H1 (cell line): ENCODE data around the gene STK32C. TPM values are rescaled to one million over a fixed set of nuclear protein-coding genes. Genes with fewer than 3 reads are reported as not detected.

Source experiments
- CTCF ChIA-PET: fragments of 300-600 bp; sonication (Branson Sonifier 250); formaldehyde crosslinking; loops from one replicate; lab custom pipeline; 2021; ENCODE audit not compliant: partially characterized antibody; lab: Charles Lee
- POLR2A ChIA-PET: fragments of 300-600 bp; sonication (Branson Sonifier 250); formaldehyde crosslinking; loops from one replicate; lab custom pipeline; 2021; ENCODE audit warnings: inconsistent platforms; ENCODE audit not compliant: partially characterized antibody; lab: Charles Lee
- DNase-seq, 2 experiments: peaks; one replicate each; pipeline versions ENCODE4 v3.0.0 to v3.0.0-alpha.2; 2010 to 2022; ENCODE audit warnings: low spot score in 2 of 2, low read depth in 1 of 2, mixed read lengths in 1 of 2
- FAIRE-seq: peaks from 2 replicates; lab custom pipeline; 2011; peaks lifted over from hg19 to GRCh38; lab: Jason Lieb, UNC
- H2AFZ ChIP-seq: 2 replicates; pipeline ENCODE4 v1.8.1; 2012; ENCODE audit warnings: low read length, inconsistent platforms
- H2AK5ac ChIP-seq: 2 replicates; pipeline ENCODE4 v1.6.1; 2013; ENCODE audit warnings: low read depth, low read length
- H2BK120ac ChIP-seq: replicated peaks from 2 replicates; pipeline ENCODE3; 2013; ENCODE audit warnings: low read depth, low read length, inconsistent platforms
- H2BK12ac ChIP-seq: 2 replicates; pipeline ENCODE4 v1.6.1; 2013; ENCODE audit warnings: low read depth, low read length
- H2BK15ac ChIP-seq: 2 replicates; pipeline ENCODE4 v1.6.1; 2013; ENCODE audit warnings: low read length
- H2BK20ac ChIP-seq: 2 replicates; pipeline ENCODE4 v1.6.1; 2013; ENCODE audit warnings: low read length
- H2BK5ac ChIP-seq: 2 replicates; pipeline ENCODE4 v1.6.1; 2013; ENCODE audit warnings: low read depth, low read length
- H3K14ac ChIP-seq: 2 replicates; pipeline ENCODE4 v1.6.1; 2013; ENCODE audit warnings: inconsistent platforms; ENCODE audit not compliant: insufficient read length
- H3K18ac ChIP-seq: 2 replicates; pipeline ENCODE4 v1.6.1; 2013; ENCODE audit warnings: low read length; ENCODE audit errors: extremely low read depth
- H3K23ac ChIP-seq: 2 replicates; pipeline ENCODE4 v1.6.1; 2013; ENCODE audit warnings: inconsistent platforms; ENCODE audit not compliant: insufficient read length
- H3K23me2 ChIP-seq: 2 replicates; pipeline ENCODE4 v1.6.1; 2013; ENCODE audit warnings: low read depth, low read length
- H3K27ac ChIP-seq: 2 replicates; pipeline ENCODE4 v1.6.1; 2011; ENCODE audit warnings: low read depth, low read length, inconsistent platforms
- H3K27me3 ChIP-seq, 4 experiments: replicated peaks in 1 of 4; 1 replicate in 1 of 4; 2 replicates in 3 of 4; pipeline versions ENCODE4 v1.6.1 to v1.8.1; 2011 to 2013; ENCODE audit warnings: low read length in 3 of 4, mild to moderate bottlenecking in 3 of 4, inconsistent platforms in 2 of 4, mixed read lengths in 2 of 4, moderate library complexity in 1 of 4; ENCODE audit not compliant: control insufficient read depth in 3 of 4, insufficient read depth in 3 of 4; ENCODE audit errors: extremely low read depth in 1 of 4
- H3K36me3 ChIP-seq, 4 experiments: 2 replicates each; pipeline versions ENCODE4 v1.6.1 to v1.8.1; 2011 to 2013; ENCODE audit warnings: mild to moderate bottlenecking in 4 of 4, low read length in 3 of 4, moderate library complexity in 2 of 4, control low read depth in 1 of 4, inconsistent platforms in 1 of 4; ENCODE audit not compliant: insufficient read depth in 4 of 4, control insufficient read depth in 2 of 4
- H3K4ac ChIP-seq: replicated peaks from 2 replicates; pipeline ENCODE3; 2013; ENCODE audit warnings: low read length, low read depth, mixed read lengths, inconsistent platforms; ENCODE audit not compliant: insufficient read length
- H3K4me1 ChIP-seq, 4 experiments: replicated peaks in 1 of 4; 1 replicate in 1 of 4; 2 replicates in 3 of 4; pipeline versions ENCODE4 v1.6.1 to v1.8.1; 2011 to 2013; ENCODE audit warnings: low read length in 3 of 4, inconsistent platforms in 2 of 4, mixed read lengths in 1 of 4; ENCODE audit not compliant: insufficient read depth in 4 of 4, control insufficient read depth in 3 of 4
- H3K4me2 ChIP-seq, 2 experiments: 2 replicates each; pipeline versions ENCODE4 v1.6.1 to v1.8.1; 2011 to 2013; ENCODE audit warnings: low read depth in 2 of 2, low read length in 2 of 2, control low read depth in 1 of 2, inconsistent platforms in 1 of 2, mild to moderate bottlenecking in 1 of 2; ENCODE audit not compliant: insufficient read depth in 1 of 2
- H3K4me3 ChIP-seq, 4 experiments: fragments of 200-600, 300-600 bp in 1 of 4; sonication (generic), shearing (Covaris generic), sonication (Bioruptor Twin) in 1 of 4; 2 replicates each; pipeline versions ENCODE4 v1.5.1 to v1.8.1; 2011 to 2016; ENCODE audit warnings: low read length in 4 of 4, low read depth in 3 of 4, control low read depth in 2 of 4, inconsistent platforms in 2 of 4, mild to moderate bottlenecking in 2 of 4, mixed read lengths in 1 of 4, moderate library complexity in 1 of 4; ENCODE audit not compliant: insufficient read depth in 2 of 4; ENCODE audit errors: extremely low read depth in 1 of 4
- H3K56ac ChIP-seq: replicated peaks from 2 replicates; pipeline ENCODE3; 2013; ENCODE audit warnings: low read depth, mild to moderate bottlenecking, mixed read lengths, low read length, inconsistent platforms; ENCODE audit not compliant: insufficient read length
- H3K79me1 ChIP-seq: 2 replicates; pipeline ENCODE4 v1.6.1; 2013; ENCODE audit warnings: low read depth, low read length, control low read depth
- H3K79me2 ChIP-seq, 2 experiments: 2 replicates each; pipeline versions ENCODE4 v1.6.1 to v1.8.1; 2012 to 2013; ENCODE audit warnings: low read length in 2 of 2, mild to moderate bottlenecking in 2 of 2, inconsistent platforms in 1 of 2; ENCODE audit not compliant: insufficient read depth in 2 of 2, control insufficient read depth in 1 of 2
- H3K9ac ChIP-seq, 4 experiments: replicated peaks in 1 of 4; 1 replicate in 1 of 4; 2 replicates in 3 of 4; pipeline versions ENCODE4 v1.6.1 to v1.8.1; 2011 to 2013; ENCODE audit warnings: low read depth in 3 of 4, low read length in 3 of 4, control low read depth in 2 of 4, mild to moderate bottlenecking in 2 of 4, moderate library complexity in 2 of 4, inconsistent platforms in 1 of 4; ENCODE audit errors: extremely low read depth in 1 of 4
- H3K9me3 ChIP-seq, 2 experiments: 2 replicates each; pipeline versions ENCODE4 v1.6.1 to v1.8.1; 2012 to 2013; ENCODE audit warnings: mild to moderate bottlenecking in 2 of 2, moderate library complexity in 2 of 2, control low read depth in 1 of 2, inconsistent platforms in 1 of 2, low read depth in 1 of 2, low read length in 1 of 2, mixed read lengths in 1 of 2; ENCODE audit not compliant: insufficient read depth in 2 of 2
- H4K20me1 ChIP-seq, 2 experiments: replicated peaks in 1 of 2; 2 replicates each; pipeline versions ENCODE3 to v1.8.1; 2011 to 2013; ENCODE audit warnings: inconsistent platforms in 2 of 2, low read length in 2 of 2, mild to moderate bottlenecking in 1 of 2; ENCODE audit not compliant: insufficient read depth in 2 of 2, control insufficient read depth in 1 of 2
- H4K5ac ChIP-seq: 2 replicates; pipeline ENCODE4 v1.6.1; 2013; ENCODE audit warnings: low read length, low read depth, mixed read lengths, inconsistent platforms; ENCODE audit not compliant: insufficient read length
- H4K8ac ChIP-seq: 2 replicates; pipeline ENCODE4 v1.8.0; 2013; ENCODE audit warnings: mild to moderate bottlenecking, moderate library complexity, low read length, inconsistent platforms; ENCODE audit not compliant: insufficient read depth; ENCODE audit errors: extremely low read depth
- H4K91ac ChIP-seq: replicated peaks from 2 replicates; pipeline ENCODE3; 2013; ENCODE audit warnings: low read length, mixed read lengths, inconsistent platforms; ENCODE audit not compliant: insufficient read length
- ASH2L ChIP-seq: fragments of 200-600, 300-600 bp; sonication (generic); IDR thresholded peaks from one replicate; pipeline ENCODE4 v1.7.1; 2017; ENCODE audit warnings: low read length
- EP300 ChIP-seq, 2 experiments: IDR thresholded peaks; 1 replicate in 1 of 2; 2 replicates in 1 of 2; pipeline ENCODE4 v1.6.1; 2011 to 2012; ENCODE audit warnings: low read depth in 2 of 2, low read length in 2 of 2, mild to moderate bottlenecking in 2 of 2, borderline replicate concordance in 1 of 2, inconsistent platforms in 1 of 2, moderate library complexity in 1 of 2
- GTF2F1 ChIP-seq: IDR thresholded peaks from 2 replicates; pipeline ENCODE4 v1.6.1; 2012; ENCODE audit warnings: low read depth, low read length, improper control_type of control experiment, borderline replicate concordance
- KDM5A ChIP-seq: fragments of 200-600 bp; IDR thresholded peaks from 2 replicates; pipeline ENCODE4 v1.7.1; 2012; ENCODE audit warnings: mild to moderate bottlenecking, low read length, inconsistent platforms, mixed read lengths
- MAFK ChIP-seq: IDR thresholded peaks from 2 replicates; pipeline ENCODE4 v1.6.1; 2012; ENCODE audit warnings: low read depth, mild to moderate bottlenecking, improper control_type of control experiment, low read length
- NRF1 ChIP-seq: IDR thresholded peaks from 2 replicates; pipeline ENCODE4 v1.6.1; 2011; ENCODE audit warnings: mild to moderate bottlenecking, low read depth, low read length, improper control_type of control experiment
- PHF8 ChIP-seq: fragments of 200-600 bp; sonication (generic); conservative IDR thresholded peaks from 2 replicates; pipeline ENCODE4 v1.7.1; 2012; ENCODE audit warnings: low read depth, mild to moderate bottlenecking, inconsistent platforms, low read length, moderate library complexity
- POLR2AphosphoS5 ChIP-seq: IDR thresholded peaks from 2 replicates; pipeline ENCODE4 v1.6.1; 2011; ENCODE audit warnings: low read depth, low read length
- SP2 ChIP-seq: IDR thresholded peaks from 2 replicates; pipeline ENCODE4 v1.6.1; 2012; ENCODE audit warnings: mild to moderate bottlenecking, low read length, inconsistent platforms
- SP4 ChIP-seq: IDR thresholded peaks from 2 replicates; pipeline ENCODE4 v1.6.1; 2012; ENCODE audit warnings: low read length, inconsistent platforms
- SRF ChIP-seq: IDR thresholded peaks from 2 replicates; pipeline ENCODE4 v1.6.1; 2011; ENCODE audit warnings: mild to moderate bottlenecking, low read depth, low read length, moderate library complexity
- TAF1 ChIP-seq: IDR thresholded peaks from 2 replicates; pipeline ENCODE4 v1.6.1; 2011; ENCODE audit warnings: mild to moderate bottlenecking, low read depth, low read length
- YY1 ChIP-seq: IDR thresholded peaks from 2 replicates; pipeline ENCODE4 v1.6.1; 2011; ENCODE audit warnings: low read depth, mild to moderate bottlenecking, low read length
- WGBS, 2 experiments: shearing (Covaris generic) in 1 of 2; methylation state at CpG; one replicate each; pipeline versions ENCODE4 v1.1.6 to v1.1.7; 2013 to 2015; ENCODE audit warnings: low lambda C conversion rate in 2 of 2, mixed read lengths in 2 of 2, inconsistent platforms in 1 of 2, low coverage in 1 of 2, missing lambda C conversion rate in 1 of 2; ENCODE audit not compliant: insufficient replicate concordance in 2 of 2, insufficient coverage in 1 of 2, insufficient read length in 1 of 2; ENCODE audit errors: extremely low coverage in 1 of 2, missing lambda C conversion rate in 1 of 2; 5-methylcytosine and 5-hydroxymethylcytosine counted together
- polyA plus RNA-seq, 7 experiments: library from polyadenylated mRNA; depleted of rRNA in 3 of 7; stranded (reverse) in 5 of 7; unstranded in 2 of 7; fragments of >200 nt in 5 of 7; fragments of 200-250 nt in 2 of 7; gene quantifications; 1 replicate in 5 of 7; 2 replicates in 1 of 7; 4 replicates in 1 of 7; pipeline versions ENCODE4 v1.2.1 to v1.2.3, GENCODE V29; 2011 to 2013; ENCODE audit warnings: missing spikeins in 2 of 7, mixed read lengths in 2 of 7
- total RNA-seq: library from RNA; stranded (reverse); fragmentation: NEBNext Ultra II Directional; extraction: Animal tissue kit (Norgen Biotek cat#: 25700); gene quantifications from 2 replicates; pipeline ENCODE4 v1.2.1, GENCODE V29; 2021

The STK32C gene
- total and polyA plus RNA-seq, 2 of the 8 experiments (the other 6 are each of a cell fraction or from before 2014, with no cell fraction given): 10.6 to 15.6 TPM

- Histone ChIP-seq H3K9ac (no peak overlapping the region), H2BK120ac (no peak overlapping the region), H3K27ac (no peak overlapping the region), H3K4me2 (peak overlapping the region; percentile 49 to 56), H2BK20ac (no peak overlapping the region), H4K5ac (no peak overlapping the region), H2BK12ac (peak overlapping the region; percentile 96; the same call in 1 of the 2 replicates), H2BK15ac (0 out of 2 replicates have a peak overlapping the region, but pooled peaks have one; percentile 61), H3K23me2 (peaks cover 4% of the 10 kb centered on the region; the same call in 1 of the 2 replicates), H3K23ac (no peak overlapping the region), H3K79me2 (no peaks in the 10 kb centered on the region), H2AK5ac (no peak overlapping the region), H3K18ac (peak overlapping the region; percentile 62), H3K27me3 (no peaks in the 10 kb centered on the region; a peak in 1 of 7 replicates), H2BK5ac (peak overlapping the region; percentile 35; the same call in 1 of the 2 replicates), H3K4ac (peak overlapping the region; percentile 80), H2AFZ (no peak overlapping the region), H3K4me3 (peak overlapping the region in 2 of 4 experiments; percentile 34 to 36; a peak in 3 of 8 replicates), H3K79me1 (no peaks in the 10 kb centered on the region), H3K36me3 (no peaks in the 10 kb centered on the region), H3K4me1 (peaks cover 0 to 17% (median 12%) of the 10 kb centered on the region in 4 experiments; a peak in 6 of 7 replicates), H4K20me1 (no peaks in the 10 kb centered on the region), H3K9me3 (no peaks in the 10 kb centered on the region), H3K56ac (peak overlapping the region; percentile 47), H3K14ac (no peak overlapping the region), H4K91ac (peak overlapping the region; percentile 79), H4K8ac (peak overlapping the region; percentile 84; the same call in 1 of the 2 replicates)
- ChIA-PET CTCF (interaction anchor here (0.6 to 2.3 kb wide), 6 partner anchors 13 to 185 kb away, joined by 3 to 9 read pairs (median 3); no protein-coding TSS in a partner anchor), POLR2A (interaction anchor here (0.6 to 1.5 kb wide), 5 partner anchors 11 to 262 kb away, joined by 3 to 5 read pairs (median 3); partner anchors contain the start of gene PPP2R2D)
- DNase-seq (no peak), FAIRE-seq (no peak)
- WGBS, 2 experiments: 76% methylated on average over 7 of the region's 10 CpGs; no CpG with 5 or more reads in 1 of the 2 experiments
- TF ChIP-seq GTF2F1 (no peak), POLR2AphosphoS5 (no peak), KDM5A (no peak), YY1 (no peak), PHF8 (no peak), MAFK (no peak), SRF (no peak), SP4 (no peak; the same call in 1 of the 2 replicates), TAF1 (no peak), NRF1 (no peak), EP300 (IDR thresholded peaks at IDR 0.05; ENCODE audit: borderline replicate concordance in 1 of 2, low read depth in 2 of 2, low read length in 2 of 2) (no peak), SP2 (no peak), ASH2L (no peak)
These were observed 145.0 kb downstream of the STK32C start for GRCh38 chr10:132162590-132163277.
